B cell (primary cell): ENCODE results near the gene NLRP10.

Experiments
- EZH2 ChIP-seq: IDR thresholded peaks from 2 replicates; pipeline ENCODE4 v1.6.1; 2012; ENCODE audit warnings: borderline replicate concordance, low read depth, mild to moderate bottlenecking, moderate library complexity, low read length; ENCODE audit not compliant: insufficient read depth, poor library complexity, severe bottlenecking
- TF ChIP-seq, protein P1 (sequence below): fragments of 200-600 bp; IDR thresholded peaks from one replicate; pipeline ENCODE4 v1.8.0; 2022; ENCODE audit warnings: antibody characterized with exemption, mild to moderate bottlenecking

DNA sequence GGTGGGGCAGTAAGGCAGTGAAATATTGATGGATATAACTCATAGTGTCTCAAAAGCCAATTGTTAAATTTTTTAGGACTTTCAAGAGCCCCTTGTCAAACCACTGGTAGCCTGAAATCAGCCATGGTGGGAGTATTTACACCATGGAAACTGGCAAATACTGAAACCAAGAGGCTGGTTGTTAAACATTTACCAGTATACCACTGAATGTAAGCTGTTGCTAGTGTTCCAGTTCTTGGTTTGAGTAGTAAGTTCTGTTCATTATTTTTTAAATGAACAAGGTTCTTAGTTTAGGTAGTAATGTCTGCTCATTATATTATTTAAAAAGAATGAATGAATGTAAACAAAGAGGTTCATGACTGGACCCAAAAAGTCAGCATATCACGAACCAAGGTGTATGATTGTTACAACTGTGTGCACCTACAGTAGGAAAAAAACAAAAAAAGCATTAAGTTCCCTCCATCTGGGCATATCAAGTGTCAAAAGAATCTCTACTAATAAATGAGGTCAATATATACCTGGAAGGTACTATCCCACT, 17.4 kb upstream of the NLRP10 start:
- TF ChIP-seq, protein P1, sequence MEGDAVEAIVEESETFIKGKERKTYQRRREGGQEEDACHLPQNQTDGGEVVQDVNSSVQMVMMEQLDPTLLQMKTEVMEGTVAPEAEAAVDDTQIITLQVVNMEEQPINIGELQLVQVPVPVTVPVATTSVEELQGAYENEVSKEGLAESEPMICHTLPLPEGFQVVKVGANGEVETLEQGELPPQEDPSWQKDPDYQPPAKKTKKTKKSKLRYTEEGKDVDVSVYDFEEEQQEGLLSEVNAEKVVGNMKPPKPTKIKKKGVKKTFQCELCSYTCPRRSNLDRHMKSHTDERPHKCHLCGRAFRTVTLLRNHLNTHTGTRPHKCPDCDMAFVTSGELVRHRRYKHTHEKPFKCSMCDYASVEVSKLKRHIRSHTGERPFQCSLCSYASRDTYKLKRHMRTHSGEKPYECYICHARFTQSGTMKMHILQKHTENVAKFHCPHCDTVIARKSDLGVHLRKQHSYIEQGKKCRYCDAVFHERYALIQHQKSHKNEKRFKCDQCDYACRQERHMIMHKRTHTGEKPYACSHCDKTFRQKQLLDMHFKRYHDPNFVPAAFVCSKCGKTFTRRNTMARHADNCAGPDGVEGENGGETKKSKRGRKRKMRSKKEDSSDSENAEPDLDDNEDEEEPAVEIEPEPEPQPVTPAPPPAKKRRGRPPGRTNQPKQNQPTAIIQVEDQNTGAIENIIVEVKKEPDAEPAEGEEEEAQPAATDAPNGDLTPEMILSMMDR: no peak
- no peak for TF ChIP-seq EZH2
